ENCODE measurements around the gene C4orf50. TPM values are rescaled to one million over a fixed set of nuclear protein-coding genes. Genes with fewer than 3 reads are reported as not detected.
A peak's percentile ranks its signal among the peaks of the same experiment; 100 is the strongest.

C4orf50 gene
- total RNA-seq, 1 experiment from 2014 or later, result 0.17 TPM

- Histone ChIP-seq H2BK5ac (ENCODE audit: insufficient read length, low read length) (no peak overlapping the region), H2BK120ac (ENCODE audit: low read depth, low read length, poor library complexity, severe bottlenecking) (no peak overlapping the region), H3K23me2 (ENCODE audit: insufficient read length, low read depth, low read length, poor library complexity, severe bottlenecking) (no peaks in the 10 kb centered on the region), H3K14ac (ENCODE audit: insufficient read depth, low read length) (no peak overlapping the region), H4K5ac (ENCODE audit: insufficient read length, low read depth, low read length) (no peak overlapping the region), H3T11ph (ENCODE audit: low read length) (no peak overlapping the region), H4K91ac (ENCODE audit: insufficient read length, low read depth, low read length) (no peak overlapping the region), H3K4me2 (ENCODE audit: insufficient read depth, insufficient read length, low read length) (no peak overlapping the region), H3K27me3 (ENCODE audit: insufficient read depth, low read length) (no peaks in the 10 kb centered on the region), H3K9me3 (ENCODE audit: control insufficient read depth, low read depth, low read length) (no peaks in the 10 kb centered on the region), H2BK20ac (ENCODE audit: low read depth, low read length, poor library complexity, severe bottlenecking) (no peak overlapping the region), H3K4me1 (ENCODE audit: insufficient read depth, low read length) (peaks cover 4% of the 10 kb centered on the region; the same call in 1 of the 2 replicates), H3K27ac (ENCODE audit: insufficient read length, low read depth, low read length) (no peak overlapping the region), H2AFZ (ENCODE audit: low read length) (no peak overlapping the region), H2BK12ac (ENCODE audit: insufficient read length, low read depth, low read length) (no peak overlapping the region), H3K79me2 (ENCODE audit: insufficient read depth, low read length) (no peaks in the 10 kb centered on the region), H3K79me1 (ENCODE audit: insufficient read depth, low read depth, low read length, poor library complexity, severe bottlenecking) (no peaks in the 10 kb centered on the region), H3K9ac (ENCODE audit: extremely low read depth, insufficient read length, low read length) (no peak overlapping the region), H4K8ac (replicated peaks; ENCODE audit: insufficient read length, low read depth, low read length) (no peak overlapping the region), H2AK5ac (ENCODE audit: insufficient read length, low read length) (no peak overlapping the region), H3K4ac (ENCODE audit: low read depth, low read length) (no peak overlapping the region), H3K18ac (ENCODE audit: insufficient read length, low read depth, low read length) (peak overlapping the region; percentile 19), H4K20me1 (ENCODE audit: control insufficient read depth, insufficient read depth, insufficient read length) (no peaks in the 10 kb centered on the region), H2BK15ac (ENCODE audit: low read depth, low read length) (no peak overlapping the region), H3K23ac (ENCODE audit: insufficient read length, low read depth, low read length) (no peak overlapping the region), H3K56ac (ENCODE audit: insufficient read length, low read depth, low read length) (no peak overlapping the region)
- peaks cover 35% of the 10 kb centered on the region for H3K27me3 Mint-ChIP-seq (ENCODE audit: low read depth)
- H3K4me3 Mint-ChIP-seq, result no peak overlapping the region
- H3K4me1 Mint-ChIP-seq, result peaks cover 17 to 20% of the 10 kb centered on the region in 2 experiments
- peak; percentile 35 for DNase-seq
- no peak overlapping the region; a peak in 1 of 7 replicates for H3K27ac Mint-ChIP-seq
- WGBS (ENCODE audit: extremely low coverage, insufficient read length, low lambda C conversion rate), result no CpG with 5 or more reads among the region's 16 CpGs
- no peak for TF ChIP-seq CTCF (conservative IDR thresholded peaks at IDR 0.05)
- H3K9me3 Mint-ChIP-seq, result no peaks in the 10 kb centered on the region
- H3K36me3 Mint-ChIP-seq (ENCODE audit: insufficient read depth in 1 of 3, low read depth in 3 of 3), result no peaks in the 10 kb centered on the region
These were observed 92.6 kb downstream of the C4orf50 start for GRCh38 chr4:5925419-5926200.

Measured in H9 (cell line).